Kidney tubule cell (primary cell): Measurements from ENCODE around the gene ADGRG1.

ENCODE experiments used
- DNase-seq: peaks from one replicate; pipeline ENCODE4 v3.0.0-alpha.2; 2018; ENCODE audit warnings: low spot score

ADGRG1 gene

DNA sequence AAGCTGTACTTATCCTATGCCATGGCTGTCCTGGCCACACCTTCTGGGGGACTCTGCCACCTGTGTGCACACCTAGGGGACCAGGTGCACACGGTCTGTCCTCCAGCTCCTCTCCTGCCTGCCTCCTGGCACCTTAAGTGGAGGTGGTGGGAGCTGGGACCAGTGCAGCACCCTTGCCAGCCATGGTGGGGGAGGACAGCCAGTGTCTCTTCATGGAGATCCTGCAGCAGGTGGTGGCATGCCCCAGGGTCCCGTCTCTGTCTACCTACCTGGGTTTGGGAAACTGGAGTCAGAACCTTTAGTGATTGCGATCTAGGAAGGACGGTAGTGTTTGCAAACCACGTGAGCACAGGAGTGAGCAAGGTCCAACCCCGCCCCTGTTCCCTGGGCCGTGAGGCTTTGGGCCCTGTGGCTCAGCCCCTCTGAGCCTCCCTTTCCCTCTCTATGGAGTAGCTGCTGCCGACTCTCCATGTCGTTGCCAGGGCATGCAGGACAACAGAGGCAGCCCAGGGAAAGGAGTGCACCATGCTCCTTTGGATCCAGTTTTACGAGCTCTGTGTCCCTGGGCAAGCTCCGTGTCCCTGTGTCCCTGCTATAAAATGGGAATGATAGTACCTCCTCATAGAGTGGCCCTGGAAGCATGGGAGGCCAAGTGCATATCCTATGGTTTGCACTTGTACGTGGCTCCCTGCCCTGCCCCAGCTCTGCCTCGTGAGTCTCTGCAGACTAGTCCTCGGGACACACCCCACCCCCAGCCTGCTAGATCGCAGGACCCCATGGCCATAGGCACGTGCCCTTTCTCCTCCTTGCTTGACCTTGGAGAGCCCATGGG is 7.1 kb downstream of the ADGRG1 start:
- DNase-seq = peak; percentile 29

- DNase-seq = no peak
Measured at GRCh38 chr16:57636184-57636583, 7.8 kb downstream of the ADGRG1 start.

GRCh38 chr16:57637020-57637419 is 8.6 kb downstream of the ADGRG1 start:
- no peak for DNase-seq

DNA sequence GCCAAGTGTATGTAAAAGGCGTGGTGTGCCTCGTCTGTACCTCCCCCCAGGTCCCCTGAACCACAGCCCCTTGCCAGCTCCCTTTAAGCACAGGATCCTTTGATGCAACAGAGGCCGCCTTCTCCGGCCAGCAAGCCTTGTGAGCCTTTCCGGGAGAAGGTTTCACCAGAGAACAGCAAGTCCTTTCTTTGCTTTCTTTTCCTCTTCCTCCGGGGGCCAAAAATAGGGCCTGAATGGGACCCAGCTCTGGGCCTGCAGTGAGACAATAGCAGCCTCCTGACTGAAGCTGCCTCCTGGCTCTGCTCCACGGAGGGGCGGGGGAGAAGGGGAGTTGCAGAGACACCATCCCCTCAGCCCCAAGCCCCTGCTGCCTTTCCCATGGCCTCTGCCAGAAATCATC is 9.0 kb downstream of the ADGRG1 start:
- DNase-seq = no peak

- no peak for DNase-seq
Measured at GRCh38 chr16:57637965-57638364, 9.5 kb downstream of the ADGRG1 start.

- no peak for DNase-seq
Measured at GRCh38 chr16:57638381-57638780, 10.0 kb downstream of the ADGRG1 start.

DNA sequence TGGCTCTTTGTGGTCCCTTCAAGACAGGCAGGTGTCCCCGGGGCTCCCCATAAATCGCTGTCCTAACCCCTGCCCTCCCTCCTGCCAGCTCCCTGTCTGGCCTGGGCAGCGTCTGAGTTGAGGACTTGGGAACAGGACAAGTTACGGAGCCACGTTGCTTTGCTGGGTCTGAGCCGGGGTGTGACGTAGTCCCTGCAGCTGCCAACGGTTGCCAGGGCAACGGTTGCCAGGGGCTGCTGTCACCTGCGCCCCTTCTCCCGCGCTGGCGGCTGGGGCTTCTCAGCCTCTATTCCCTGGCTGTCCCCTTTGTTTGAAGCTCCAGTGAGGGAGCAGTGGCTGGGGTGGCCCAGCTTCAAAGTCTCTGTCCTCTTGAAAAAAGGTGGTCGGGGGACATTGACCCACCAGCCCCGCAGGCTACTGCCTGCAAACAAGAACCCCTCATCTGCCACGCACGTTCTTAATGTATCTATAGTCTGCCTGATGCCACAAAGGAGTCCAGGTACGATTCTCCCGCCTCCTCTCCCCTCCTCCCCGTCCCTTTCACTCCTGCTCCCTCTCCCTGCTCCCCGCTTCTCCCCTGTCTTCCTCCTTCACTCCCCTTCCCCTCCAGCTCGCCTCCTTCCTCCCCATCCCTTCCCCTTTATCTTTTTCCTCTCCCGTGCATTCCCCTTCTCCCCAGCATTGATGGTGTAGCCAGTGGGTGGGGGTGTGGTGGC is 10.9 kb downstream of the ADGRG1 start:
- no peak for DNase-seq

- DNase-seq = no peak
Measured at GRCh38 chr16:57640185-57640584, 11.8 kb downstream of the ADGRG1 start.

GRCh38 chr16:57640612-57641011 is 12.2 kb downstream of the ADGRG1 start:
- no peak for DNase-seq

- DNase-seq = peak; percentile 34
Measured at GRCh38 chr16:57642160-57643135, 14.0 kb downstream of the ADGRG1 start.

DNA sequence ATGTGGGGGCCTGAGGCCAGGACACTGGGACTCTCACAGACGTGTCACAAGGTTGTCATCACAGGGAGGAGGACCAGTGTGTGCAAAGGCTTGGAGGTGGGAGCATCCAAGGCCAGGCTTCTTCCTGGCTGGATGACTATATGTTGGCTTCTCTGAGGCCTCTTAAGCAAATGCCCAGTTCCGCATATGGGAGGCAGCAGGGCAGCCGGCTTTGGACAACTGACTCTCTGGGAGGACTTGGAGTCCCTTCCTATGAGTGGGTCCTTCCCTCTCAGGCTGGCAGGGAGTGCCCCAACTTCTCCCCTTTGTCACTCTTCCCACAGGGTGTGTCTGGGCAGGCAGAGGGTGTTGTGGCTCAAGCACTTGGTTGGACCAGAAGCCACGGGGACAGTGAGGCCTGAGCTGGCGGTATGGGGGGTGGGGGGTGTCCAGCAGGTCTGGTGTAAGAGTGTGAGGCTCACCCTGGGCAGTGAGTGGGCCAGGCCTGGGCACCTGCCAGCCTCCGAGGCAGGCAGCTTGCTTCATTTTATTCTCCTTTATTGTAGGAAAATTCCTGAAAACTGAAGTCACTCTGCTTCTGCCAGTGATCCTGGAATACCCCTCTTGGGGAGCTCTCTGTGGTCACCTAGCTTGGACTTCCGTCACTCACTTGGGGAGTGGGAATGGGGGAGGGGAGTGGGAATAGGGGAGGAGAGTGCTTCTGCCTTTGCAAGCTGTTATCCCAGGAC is 14.9 kb downstream of the ADGRG1 start:
- DNase-seq = peak; percentile 94

- no peak for DNase-seq
Measured at GRCh38 chr16:57643910-57644309, 15.5 kb downstream of the ADGRG1 start.

DNA sequence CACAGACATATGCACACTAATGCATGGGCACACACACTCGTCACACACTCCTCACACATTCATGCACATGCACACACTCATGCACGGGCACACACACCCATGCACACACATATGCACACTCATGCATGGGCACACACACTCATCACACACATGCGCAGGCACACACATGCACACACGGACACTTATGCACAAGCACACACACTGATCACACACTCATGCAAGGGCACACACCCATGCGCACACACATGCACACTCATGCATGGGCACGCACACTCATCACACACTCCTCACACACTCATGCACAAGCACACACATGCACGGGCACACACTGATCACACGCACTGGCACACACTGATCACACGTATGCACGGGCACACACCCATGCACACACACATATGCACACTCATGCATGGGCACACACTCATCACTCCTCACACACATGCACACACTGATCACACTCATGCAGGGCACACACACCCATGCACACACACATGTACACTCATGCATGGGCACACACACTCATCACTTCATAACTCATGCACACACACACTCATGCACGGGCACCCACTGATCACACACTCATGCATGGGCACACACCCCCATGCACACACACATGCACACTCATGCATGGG is 16.1 kb downstream of the ADGRG1 start:
- no peak for DNase-seq

- DNase-seq = no peak
Measured at GRCh38 chr16:57645169-57645568, 16.7 kb downstream of the ADGRG1 start.

GRCh38 chr16:57645691-57646387 is 17.4 kb downstream of the ADGRG1 start:
- peak; percentile 73 for DNase-seq

DNA sequence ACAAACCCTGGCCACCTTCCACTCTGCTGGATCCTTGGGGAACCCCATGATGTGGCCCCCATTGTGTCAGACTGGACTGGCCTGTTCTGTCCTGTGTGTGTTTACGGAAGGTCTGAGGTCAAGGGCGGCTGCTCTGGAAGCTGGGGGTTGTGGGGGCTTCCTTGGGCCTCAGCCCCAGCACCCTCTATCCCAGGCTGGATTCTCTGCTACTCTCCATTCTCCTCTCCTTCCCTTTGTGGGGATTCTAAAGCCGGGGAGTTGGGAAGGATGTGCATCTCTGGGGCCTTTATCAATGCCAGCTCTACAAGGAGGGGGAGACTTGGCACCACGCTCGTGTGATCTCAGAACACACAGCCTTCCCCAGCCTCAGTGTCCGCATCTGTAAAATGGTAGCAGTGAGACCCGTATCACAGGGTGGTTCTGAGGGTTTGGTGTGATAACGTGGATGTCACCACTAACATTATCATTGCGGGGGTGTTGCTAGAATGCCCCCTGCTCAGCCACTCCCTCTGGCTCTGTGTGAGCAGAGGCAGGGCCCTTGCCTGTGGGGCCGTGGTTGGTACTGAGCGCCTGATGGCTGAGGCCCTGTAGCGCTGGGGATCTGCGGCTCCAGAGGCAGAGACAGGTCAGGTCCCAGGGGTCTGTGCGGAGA is 18.1 kb downstream of the ADGRG1 start:
- no peak for DNase-seq

DNA sequence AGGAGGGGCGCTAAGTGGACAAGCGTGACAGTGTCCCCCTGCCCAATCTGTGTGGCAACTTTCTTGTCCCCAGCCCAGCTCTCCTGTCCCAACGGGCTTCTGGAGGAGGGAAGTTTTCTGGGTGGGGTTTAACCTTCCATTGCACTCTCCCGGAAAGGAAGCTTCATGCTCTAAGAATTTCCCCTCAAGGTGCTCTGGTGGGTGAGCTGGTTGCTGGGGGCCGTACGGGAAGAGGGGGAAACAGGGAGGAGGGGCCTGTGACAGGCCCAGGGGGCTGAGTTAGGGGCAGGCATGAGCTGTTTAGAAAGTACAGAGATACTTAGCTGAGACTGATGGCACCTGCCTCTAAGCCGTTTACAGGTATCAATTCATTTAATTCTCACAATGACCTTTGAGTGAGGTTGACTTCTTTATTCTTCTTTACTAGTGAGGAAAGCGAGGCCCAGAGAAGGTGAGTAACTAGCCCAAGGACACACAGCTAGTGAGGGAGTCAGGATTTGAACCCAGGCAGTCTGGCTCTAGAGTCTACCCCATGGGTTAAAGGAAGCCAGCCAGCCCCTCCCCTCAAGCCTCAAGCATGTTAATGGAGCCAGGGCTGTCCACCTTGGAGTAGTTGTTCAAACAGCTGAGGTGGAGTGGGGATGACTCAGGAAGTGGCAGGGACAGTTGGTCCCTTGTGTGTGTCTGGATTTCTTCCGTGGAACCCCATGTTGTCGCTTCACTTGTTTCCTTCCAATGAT is 18.9 kb downstream of the ADGRG1 start:
- peak; percentile 37 for DNase-seq

- DNase-seq = no peak
Measured at GRCh38 chr16:57648125-57648524, 19.7 kb downstream of the ADGRG1 start.
